SK-N-SH treated with all-trans-retinoic acid at 6 μM for 48 hours (cell line): ENCODE results near the gene BRME1.

ENCODE experiments used
- ARNTL ChIP-seq: fragments of 450-650 bp; formaldehyde crosslinking; IDR thresholded peaks from 2 replicates; pipeline ENCODE4 v1.5.0; 2020; ENCODE audit warnings: low read depth, mild to moderate bottlenecking, moderate library complexity, borderline replicate concordance
- CREB5 ChIP-seq: fragments of 250-450 bp; sonication (Bioruptor Pico); IDR thresholded peaks from 2 replicates; pipeline ENCODE4 v1.5.1; 2020; ENCODE audit warnings: low read depth, mild to moderate bottlenecking, moderate library complexity
- CSDC2 ChIP-seq: fragments of 250-450 bp; sonication (Bioruptor Pico); IDR thresholded peaks from 2 replicates; pipeline ENCODE4 v1.5.0; 2020; ENCODE audit warnings: mild to moderate bottlenecking, moderate library complexity
- CSRNP3 ChIP-seq: fragments of 250-450 bp; sonication (Bioruptor Pico); IDR thresholded peaks from 2 replicates; pipeline ENCODE4 v1.5.1; 2021; ENCODE audit warnings: mild to moderate bottlenecking, moderate library complexity
- OSR1 ChIP-seq: fragments of 250-450 bp; sonication (Bioruptor Pico); IDR thresholded peaks from 2 replicates; pipeline ENCODE4 v1.8.0; 2022; ENCODE audit warnings: moderate library complexity, mild to moderate bottlenecking, inconsistent platforms
- PATZ1 ChIP-seq: fragments of 250-450 bp; sonication (Bioruptor Pico); IDR thresholded peaks from 2 replicates; pipeline ENCODE4 v1.8.0; 2020; ENCODE audit warnings: mild to moderate bottlenecking, moderate library complexity, borderline replicate concordance
- ZFP3 ChIP-seq: fragments of 250-450 bp; sonication (Bioruptor Pico); IDR thresholded peaks from 2 replicates; pipeline ENCODE4 v1.5.0; 2020; ENCODE audit warnings: mild to moderate bottlenecking, moderate library complexity
- ZNF70 ChIP-seq: fragments of 450-650 bp; formaldehyde crosslinking; IDR thresholded peaks from 2 replicates; pipeline ENCODE4 v1.5.0; 2020; ENCODE audit warnings: mild to moderate bottlenecking, moderate library complexity

GRCh38 chr19:13935765-13936510 lies 30.0 kb upstream of the BRME1 start:
- no peak for TF ChIP-seq OSR1 (CRISPR knock-in tag)
- TF ChIP-seq ZFP3: no peak
- no peak for TF ChIP-seq CREB5
- no peak for TF ChIP-seq ZNF70 (CRISPR knock-in tag)
- TF ChIP-seq CSRNP3 (CRISPR knock-in tag): no peak
- TF ChIP-seq PATZ1 (CRISPR knock-in tag): no peak
- no peak for TF ChIP-seq ARNTL (CRISPR knock-in tag)
- TF ChIP-seq CSDC2 (CRISPR knock-in tag): no peak
